Measurements from ENCODE around the gene PHLDB1.
A peak's percentile ranks its signal among the peaks of the same experiment; 100 is the strongest.

PHLDB1 gene

GRCh38 chr11:118619444-118620197 is 12.2 kb downstream of the PHLDB1 start:
- DNase-seq, result peak; percentile 93

DNA sequence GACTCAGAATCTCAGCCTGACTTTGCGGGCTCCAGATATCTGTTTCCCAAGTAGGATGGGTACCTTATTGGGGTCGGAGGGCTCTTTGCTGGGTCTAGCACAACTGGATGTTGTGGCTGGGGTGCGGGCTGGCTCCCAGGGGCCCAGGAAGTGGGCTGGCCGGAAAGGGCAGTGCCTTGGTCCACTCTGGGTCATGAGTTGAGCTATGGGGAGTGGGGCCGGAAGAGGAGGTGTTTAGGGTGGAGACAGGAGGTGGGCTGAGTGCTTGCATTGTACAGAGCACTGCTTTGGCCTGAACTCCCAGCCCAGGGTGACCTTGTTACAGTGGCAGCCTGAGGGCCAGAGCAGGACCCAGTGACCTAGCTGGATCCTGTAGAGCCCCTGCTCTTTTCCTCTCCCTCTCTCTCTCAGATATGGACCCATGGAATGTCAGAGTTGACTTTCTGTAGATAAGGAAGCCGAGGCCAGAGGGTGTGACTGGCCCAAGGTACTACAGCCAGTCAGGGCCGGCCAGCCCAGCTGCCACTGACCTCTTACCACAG is 13.2 kb downstream of the PHLDB1 start:
- DNase-seq, result peak; percentile 77
- in situ Hi-C loops (cut with HindIII; ENCODE audit: low pct_ligation_motif_present, low pct_unique_long_range_greater_than_20kb, low sequenced_read_pairs), result no loop called here

More at GRCh38 chr11:118619444-118620197, 12.2 kb downstream of the PHLDB1 start:
- in situ Hi-C loops (cut with HindIII; ENCODE audit: low pct_ligation_motif_present, low pct_unique_long_range_greater_than_20kb, low sequenced_read_pairs), result no loop called here

- in situ Hi-C loops (cut with HindIII; ENCODE audit: low pct_ligation_motif_present, low pct_unique_long_range_greater_than_20kb, low sequenced_read_pairs), result no loop called here
- DNase-seq, result peak; percentile 89
These were observed 13.8 kb downstream of the PHLDB1 start for GRCh38 chr11:118621071-118621783.

DNA sequence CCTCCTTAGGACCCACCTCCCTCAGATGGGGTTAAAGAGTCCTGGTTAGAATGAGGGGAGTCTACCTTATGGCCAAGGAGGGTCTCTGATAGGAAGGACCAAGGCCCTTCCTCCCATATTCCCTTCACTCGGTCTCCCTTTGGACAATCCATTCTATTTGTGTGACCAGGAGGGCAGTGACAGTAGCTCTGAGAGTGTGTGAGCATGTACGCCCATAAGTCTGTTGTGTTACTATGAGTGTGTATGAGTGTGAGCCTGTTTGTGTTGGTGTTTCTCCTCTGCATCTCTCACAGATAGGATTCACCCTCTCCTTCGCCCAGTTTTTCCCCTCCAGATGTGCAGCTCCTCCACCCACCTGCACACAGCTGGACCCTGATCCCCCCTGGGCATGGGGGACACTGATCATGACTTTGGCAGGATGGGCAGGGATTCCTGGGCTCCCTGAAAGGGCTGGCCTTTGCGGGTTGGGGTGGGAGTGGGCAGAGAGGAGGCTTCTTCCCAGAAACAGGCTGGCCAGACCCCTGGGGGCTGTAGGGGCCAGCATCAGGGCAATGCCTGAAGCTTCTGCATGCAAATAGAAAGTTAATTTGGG is 14.5 kb downstream of the PHLDB1 start:
- DNase-seq, result no peak
- in situ Hi-C loops (cut with HindIII; ENCODE audit: low pct_ligation_motif_present, low pct_unique_long_range_greater_than_20kb, low sequenced_read_pairs), result no loop called here

DNA sequence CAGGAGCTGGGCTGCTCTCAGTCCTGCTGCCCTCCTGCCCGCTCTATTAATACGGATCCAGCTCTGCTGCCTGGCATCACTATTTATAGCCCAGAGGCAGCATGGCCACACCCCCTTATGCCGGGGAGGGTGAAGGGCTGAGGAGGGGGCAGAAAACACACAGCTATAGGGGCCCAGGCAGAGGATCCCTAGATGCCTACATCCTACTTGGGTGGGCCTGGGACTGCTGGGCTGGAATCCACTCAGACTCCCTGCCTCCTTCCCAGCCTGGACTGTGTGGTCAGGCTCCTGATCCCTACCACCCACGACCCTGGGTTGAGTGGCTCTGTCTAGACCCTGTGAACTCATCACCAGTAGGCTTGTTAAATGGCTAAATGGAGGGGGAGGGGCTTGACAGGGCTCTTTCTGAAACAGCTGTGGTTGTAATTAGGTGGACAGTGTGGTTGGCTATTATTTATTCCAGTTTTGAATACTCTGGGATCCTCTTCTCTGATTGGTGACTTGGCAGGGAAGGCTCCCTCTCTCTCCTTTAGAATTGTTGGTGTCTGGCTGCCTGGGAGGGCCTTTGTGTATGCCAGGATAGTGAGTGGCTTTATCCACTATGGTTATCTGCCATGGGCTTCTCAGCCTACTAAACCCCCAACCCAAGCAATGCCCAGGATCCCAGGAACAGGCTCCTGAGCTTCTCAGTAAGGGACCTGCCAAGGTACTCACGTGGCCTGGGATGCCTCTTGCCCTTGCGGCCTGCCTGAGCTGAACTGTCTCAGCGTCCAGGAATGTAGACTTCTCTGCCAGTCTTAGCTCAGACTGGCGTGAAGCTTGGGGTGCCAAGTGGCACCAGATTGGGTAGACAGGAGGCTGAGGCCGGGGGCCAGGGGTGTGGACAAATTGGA is 15.2 kb downstream of the PHLDB1 start:
- in situ Hi-C loops (cut with HindIII; ENCODE audit: low pct_ligation_motif_present, low pct_unique_long_range_greater_than_20kb, low sequenced_read_pairs), result no loop called here
- peak; percentile 93 for DNase-seq

- in situ Hi-C loops (cut with HindIII; ENCODE audit: low pct_ligation_motif_present, low pct_unique_long_range_greater_than_20kb, low sequenced_read_pairs), result no loop called here
- DNase-seq, result peak; percentile 39
These were observed 15.8 kb downstream of the PHLDB1 start for GRCh38 chr11:118623269-118623655.

DNA sequence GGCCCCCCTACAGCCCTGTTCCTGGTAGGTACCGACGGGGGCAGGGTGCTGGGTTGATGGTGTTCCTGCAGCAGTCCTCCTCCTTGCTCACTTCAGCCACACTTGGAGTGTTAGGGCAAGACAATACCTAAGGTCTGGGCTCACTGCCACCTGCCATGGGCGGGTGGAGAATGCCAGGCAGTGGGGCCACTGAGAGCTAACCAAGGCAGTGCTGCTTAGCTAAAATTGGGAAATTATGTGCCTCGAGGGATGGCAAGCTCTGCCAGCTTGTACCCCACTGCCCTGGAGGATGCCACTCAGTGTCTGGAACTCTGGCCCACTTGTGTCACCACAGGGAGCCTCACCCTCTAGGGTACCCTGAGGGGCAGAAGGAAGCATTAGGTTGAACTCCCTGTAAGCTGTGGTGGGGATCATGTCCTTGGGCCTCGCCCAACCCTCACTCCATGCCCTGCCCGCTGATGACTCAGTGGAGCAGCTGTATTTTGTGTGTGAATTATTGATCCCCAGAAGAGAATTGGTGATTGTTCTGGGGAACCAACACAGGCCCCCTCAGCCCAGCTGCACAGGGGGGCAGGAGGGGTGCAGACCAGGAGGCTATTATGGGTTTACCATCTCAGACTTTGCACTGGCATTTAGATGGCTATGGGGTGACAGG is 17.7 kb downstream of the PHLDB1 start:
- no peak for DNase-seq

DNA sequence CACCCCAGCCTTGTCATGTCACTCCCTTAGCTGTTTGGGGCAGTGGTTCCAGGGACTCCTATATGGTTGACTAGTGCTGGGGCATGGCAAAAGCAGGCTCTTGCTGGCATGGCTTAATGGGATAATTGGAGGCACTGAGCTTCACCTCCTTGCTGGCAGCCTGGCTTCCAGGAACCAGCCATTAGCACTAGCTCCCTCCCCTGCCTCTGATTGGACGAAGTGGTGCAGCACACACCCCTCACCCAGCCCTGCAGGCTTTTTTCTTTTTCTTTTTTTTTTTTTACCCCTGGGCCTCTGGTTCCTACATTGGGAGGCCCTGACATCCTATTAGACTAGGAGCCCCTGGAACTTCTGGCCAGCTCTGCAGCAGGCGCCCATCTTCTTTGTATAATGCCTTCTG is 18.6 kb downstream of the PHLDB1 start:
- no peak for DNase-seq
- in situ Hi-C loops (cut with HindIII; ENCODE audit: low pct_ligation_motif_present, low pct_unique_long_range_greater_than_20kb, low sequenced_read_pairs), result no loop called here

More for the DNA sequence above, 17.7 kb downstream of the PHLDB1 start:
- in situ Hi-C loops (cut with HindIII; ENCODE audit: low pct_ligation_motif_present, low pct_unique_long_range_greater_than_20kb, low sequenced_read_pairs), result no loop called here

GRCh38 chr11:118627566-118627965 is 20.2 kb downstream of the PHLDB1 start:
- in situ Hi-C loops (cut with HindIII; ENCODE audit: low pct_ligation_motif_present, low pct_unique_long_range_greater_than_20kb, low sequenced_read_pairs), result no loop called here
- DNase-seq, result no peak

DNA sequence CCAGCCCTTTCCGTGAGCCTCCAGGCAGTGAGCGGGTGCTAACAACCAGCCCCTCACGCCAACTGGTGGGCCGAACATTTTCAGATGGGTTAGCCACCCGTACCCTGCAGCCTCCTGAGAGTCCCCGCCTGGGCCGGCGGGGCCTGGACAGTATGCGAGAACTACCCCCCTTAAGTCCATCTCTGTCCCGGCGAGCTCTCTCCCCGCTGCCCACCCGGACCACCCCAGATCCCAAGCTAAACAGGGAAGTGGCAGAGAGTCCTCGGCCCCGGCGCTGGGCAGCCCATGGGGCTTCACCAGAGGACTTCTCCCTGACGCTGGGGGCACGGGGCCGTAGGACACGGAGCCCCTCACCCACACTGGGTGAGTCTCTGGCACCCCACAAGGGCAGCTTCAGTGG is 20.6 kb downstream of the PHLDB1 start:
- in situ Hi-C loops (cut with HindIII; ENCODE audit: low pct_ligation_motif_present, low pct_unique_long_range_greater_than_20kb, low sequenced_read_pairs), result no loop called here

GRCh38 chr11:118628432-118628831 is 21.0 kb downstream of the PHLDB1 start:
- no peak for DNase-seq
- in situ Hi-C loops (cut with HindIII; ENCODE audit: low pct_ligation_motif_present, low pct_unique_long_range_greater_than_20kb, low sequenced_read_pairs), result no loop called here

More for the DNA sequence above, 20.6 kb downstream of the PHLDB1 start:
- DNase-seq, result no peak

- in situ Hi-C loops (cut with HindIII; ENCODE audit: low pct_ligation_motif_present, low pct_unique_long_range_greater_than_20kb, low sequenced_read_pairs), result no loop called here
- no peak for DNase-seq
These were observed 21.6 kb downstream of the PHLDB1 start for GRCh38 chr11:118628861-118629549.

GRCh38 chr11:118629761-118630661 is 22.6 kb downstream of the PHLDB1 start:
- no peak for DNase-seq
- in situ Hi-C loops (cut with HindIII; ENCODE audit: low pct_ligation_motif_present, low pct_unique_long_range_greater_than_20kb, low sequenced_read_pairs), result no loop called here

GRCh38 chr11:118631142-118631909 is 23.9 kb downstream of the PHLDB1 start:
- DNase-seq, result no peak
- in situ Hi-C loops (cut with HindIII; ENCODE audit: low pct_ligation_motif_present, low pct_unique_long_range_greater_than_20kb, low sequenced_read_pairs), result no loop called here

DNA sequence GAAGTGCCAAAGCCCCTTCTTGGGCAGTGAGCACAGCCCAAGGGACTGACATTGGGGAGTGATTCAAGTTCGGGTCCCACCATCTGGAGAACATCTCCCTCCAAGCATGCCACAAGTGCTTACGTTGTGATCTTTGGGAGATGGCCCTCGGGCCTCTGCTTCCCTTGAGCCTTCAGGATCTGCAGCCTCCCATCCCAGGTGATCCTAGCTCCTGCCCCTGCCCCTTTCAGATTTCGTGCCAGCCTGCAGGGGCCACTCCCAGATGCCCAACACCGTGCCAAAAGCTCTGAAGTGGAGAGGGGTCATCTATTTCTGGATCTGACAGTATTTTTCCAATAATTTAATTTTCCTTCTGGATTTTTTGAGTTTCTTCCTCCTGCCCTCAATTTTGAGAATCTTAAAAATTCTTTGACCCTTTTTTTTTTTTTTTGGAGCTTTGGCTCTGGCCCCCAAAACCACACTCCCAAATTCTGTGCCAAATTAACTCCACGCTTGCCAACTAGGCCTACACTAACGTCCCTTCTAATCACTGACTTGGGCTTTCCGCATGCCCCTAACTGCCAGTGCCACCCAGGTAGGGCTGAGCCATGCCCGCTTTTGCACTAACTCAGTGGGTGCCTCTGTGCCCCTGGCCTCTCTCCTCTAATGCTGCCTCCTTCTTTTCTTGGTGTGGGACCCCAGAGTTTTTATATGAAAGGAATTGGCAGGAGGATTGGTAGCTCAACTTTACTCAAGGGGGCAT is 25.3 kb downstream of the PHLDB1 start:
- no peak for DNase-seq
- in situ Hi-C loops (cut with HindIII; ENCODE audit: low pct_ligation_motif_present, low pct_unique_long_range_greater_than_20kb, low sequenced_read_pairs), result no loop called here
